Ishikawa (cell line): ENCODE results near the gene WDR90.

Experiments
- CEBPB ChIP-seq: IDR thresholded peaks from 2 replicates; pipeline ENCODE4 v1.6.1; 2012
- CREB1 ChIP-seq: IDR thresholded peaks from 2 replicates; pipeline ENCODE4 v1.6.1; 2012; ENCODE audit warnings: low read depth
- EGR1 ChIP-seq: IDR thresholded peaks from 2 replicates; pipeline ENCODE4 v1.6.1; 2012
- EP300 ChIP-seq: IDR thresholded peaks from 2 replicates; pipeline ENCODE4 v1.6.1; 2012; ENCODE audit warnings: borderline replicate concordance
- FOXM1 ChIP-seq: IDR thresholded peaks from 2 replicates; pipeline ENCODE4 v1.6.1; 2012; ENCODE audit warnings: low read depth, borderline replicate concordance
- MAX ChIP-seq: IDR thresholded peaks from 2 replicates; pipeline ENCODE4 v1.6.1; 2012
- NFIC ChIP-seq: IDR thresholded peaks from 2 replicates; pipeline ENCODE4 v1.6.1; 2012
- RAD21 ChIP-seq: IDR thresholded peaks from 2 replicates; pipeline ENCODE4 v1.6.1; 2012; ENCODE audit warnings: low read depth
- REST ChIP-seq: IDR thresholded peaks from 2 replicates; pipeline ENCODE4 v1.6.1; 2012; ENCODE audit warnings: low read depth, mild to moderate bottlenecking
- TAF1 ChIP-seq: IDR thresholded peaks from 2 replicates; pipeline ENCODE4 v1.6.1; 2012; ENCODE audit warnings: low read depth, mild to moderate bottlenecking
- TCF12 ChIP-seq: IDR thresholded peaks from 2 replicates; pipeline ENCODE4 v1.6.1; 2012; ENCODE audit warnings: low read depth
- TEAD4 ChIP-seq: IDR thresholded peaks from 2 replicates; pipeline ENCODE4 v1.6.1; 2012
- USF1 ChIP-seq: IDR thresholded peaks from 2 replicates; pipeline ENCODE4 v1.6.1; 2012
- YY1 ChIP-seq: IDR thresholded peaks from 2 replicates; pipeline ENCODE4 v1.6.1; 2012; ENCODE audit warnings: low read depth
- ZBTB7A ChIP-seq: IDR thresholded peaks from 2 replicates; pipeline ENCODE4 v1.6.1; 2012; ENCODE audit warnings: low read depth

WDR90 gene

GRCh38 chr16:680625-680945, 31.4 kb downstream of the WDR90 start:
- TF ChIP-seq TEAD4 (no peak), FOXM1 (no peak), YY1 (no peak), USF1 (no peak), ZBTB7A (no peak; the same call in 1 of the 2 replicates), EP300 (no peak), EGR1 (no peak), RAD21 (no peak), CREB1 (no peak), NFIC (no peak), TAF1 (no peak), TCF12 (no peak), REST (no peak), MAX (no peak), CEBPB (no peak)

GRCh38 chr16:680967-681745, 32.0 kb downstream of the WDR90 start:
- TF ChIP-seq TCF12 (no peak), MAX (0 out of 2 replicates have a peak, but pooled peaks have one; percentile 26)

- peak; percentile 60 for TF ChIP-seq NFIC
- no peak for TF ChIP-seq EP300
These were observed 32.7 kb downstream of the WDR90 start for GRCh38 chr16:681746-682427.

GRCh38 chr16:682493-683395, 33.6 kb downstream of the WDR90 start:
- TF ChIP-seq ZBTB7A (no peak), NFIC (no peak), REST (no peak), TAF1 (no peak), RAD21 (no peak), YY1 (no peak), CEBPB (no peak), TEAD4 (no peak), EGR1 (no peak)

- TF ChIP-seq EGR1 (0 out of 2 replicates have a peak, but pooled peaks have one; percentile 56), TAF1 (no peak; the same call in 1 of the 2 replicates), TEAD4 (peak; percentile 8; the same call in 1 of the 2 replicates), ZBTB7A (peak; percentile 58)
These were observed 34.4 kb downstream of the WDR90 start for GRCh38 chr16:683396-684070.
